Epithelial cell of umbilical artery (primary cell): Measurements from ENCODE around the gene OR2M4. TPM values are rescaled to one million over a fixed set of nuclear protein-coding genes. Genes with fewer than 3 reads are reported as not detected.

Experiments
- total RNA-seq: library from RNA; depleted of rRNA; stranded (reverse); fragments of >200 nt; gene quantifications from 2 replicates; pipeline ENCODE4 v1.2.3, GENCODE V29; 2014

The OR2M4 gene, protein sequence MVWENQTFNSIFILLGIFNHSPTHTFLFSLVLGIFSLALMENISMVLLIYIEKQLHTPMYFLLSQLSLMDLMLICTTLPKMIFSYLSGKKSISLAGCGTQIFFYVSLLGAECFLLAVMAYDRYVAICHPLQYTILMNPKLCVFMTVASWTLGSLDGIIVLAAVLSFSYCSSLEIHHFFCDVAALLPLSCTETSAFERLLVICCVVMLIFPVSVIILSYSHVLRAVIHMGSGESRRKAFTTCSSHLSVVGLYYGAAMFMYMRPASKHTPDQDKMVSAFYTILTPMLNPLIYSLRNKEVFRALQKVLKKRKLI
- not detected in 2 replicates for total RNA-seq

DNA sequence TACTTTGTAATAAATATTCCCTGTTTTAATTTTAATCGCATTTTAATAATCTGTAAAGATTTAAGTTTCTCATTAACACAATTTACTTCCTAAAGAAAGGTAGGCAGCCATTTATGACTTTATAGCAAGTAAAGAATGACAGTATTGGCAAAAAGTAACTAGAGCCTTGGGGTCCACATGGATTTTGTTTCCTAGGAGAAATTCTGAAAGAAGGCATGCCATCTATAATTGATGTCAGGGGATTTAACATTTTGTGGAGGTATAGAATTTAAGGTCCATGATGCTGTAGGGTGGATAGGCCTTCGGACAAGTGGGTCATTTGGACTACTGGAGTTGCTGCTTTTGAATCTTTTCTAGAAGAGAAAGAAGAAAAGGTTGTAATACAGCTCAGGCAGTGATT lies at the start of gene OR2M4:
TSS of gene OR2M4 (plus strand) at position 301 of the 400 bp plus-strand sequence. CDS start 7,512 bp downstream, outside the sequence.

DNA sequence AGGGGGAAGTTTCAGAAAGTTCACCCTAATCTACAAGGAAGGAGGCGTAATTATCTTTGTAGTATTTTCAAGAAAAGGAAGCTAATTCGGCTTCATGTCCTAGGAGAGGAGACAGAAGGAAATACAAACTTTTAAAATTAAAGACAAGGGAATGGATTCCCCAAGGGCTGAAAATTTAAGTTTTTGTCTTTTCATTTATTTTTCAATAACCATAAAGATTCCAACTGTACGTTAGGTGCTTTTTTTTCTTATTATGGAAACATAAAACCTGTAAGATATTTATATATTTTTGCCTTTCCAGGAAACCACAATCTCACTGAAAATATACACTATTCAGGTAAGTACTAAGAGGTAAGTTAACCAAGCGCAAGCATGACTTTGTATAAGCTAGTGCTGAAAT lies 34.3 kb upstream of the OR2M4 start, which contains the start of gene OR2M3:
TSS of gene OR2M3 (plus strand) at position 301 of the 400 bp plus-strand sequence. CDS start 5,803 bp downstream, outside the sequence.

DNA sequence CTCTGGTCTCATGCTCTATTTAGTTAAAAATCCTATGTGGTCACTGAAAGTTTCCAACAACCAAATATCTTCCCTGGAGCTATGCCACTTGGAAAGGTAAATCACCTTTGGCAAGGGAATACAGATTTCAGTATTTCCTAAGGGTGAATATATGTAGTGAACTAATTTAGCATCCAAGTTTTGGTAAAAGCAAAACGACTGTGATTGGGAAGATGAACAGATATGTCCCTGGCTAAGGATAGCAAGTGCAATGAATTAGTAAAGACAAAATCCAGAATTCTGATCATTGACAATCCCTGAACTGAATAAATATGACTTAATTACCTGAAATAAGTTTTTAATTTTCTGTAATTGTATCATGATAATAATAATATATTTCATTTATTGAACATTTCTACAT lies 46.7 kb downstream of the OR2M4 start, which contains the start of gene OR2T33:
TSS of gene OR2T33 (minus strand) at position 101 of the 400 bp plus-strand sequence. CDS start 4,162 bp downstream, outside the sequence.

Other genes starting within 250 kb of the OR2M4 start
- not detected in 2 replicates for gene OR2L5, start 217.8 kb upstream of the OR2M4 start, total RNA-seq
- not detected in 2 replicates for gene OR2L2, start 201.3 kb upstream of the OR2M4 start, total RNA-seq
- gene OR2L3, start 184.6 kb upstream of the OR2M4 start, total RNA-seq = under 0.01 TPM in 1 of 2 replicates, not detected in the other
- not detected in 2 replicates for gene OR2L13, start 136.2 kb upstream of the OR2M4 start, total RNA-seq
- gene OR2M5, start 86.3 kb upstream of the OR2M4 start, total RNA-seq = not detected in 2 replicates
- gene OR2M2, start 56.6 kb upstream of the OR2M4 start, total RNA-seq = not detected in 2 replicates
- gene OR2M3, start 34.2 kb upstream of the OR2M4 start, total RNA-seq = not detected in 2 replicates
- not detected in 2 replicates for gene OR2T33, start 46.6 kb downstream of the OR2M4 start, total RNA-seq
- not detected in 2 replicates for gene OR2T12, start 72.0 kb downstream of the OR2M4 start, total RNA-seq
- gene OR2M7, start 93.2 kb downstream of the OR2M4 start, total RNA-seq = not detected in 2 replicates
- gene OR14C36, start 117.4 kb downstream of the OR2M4 start, total RNA-seq = not detected in 2 replicates
- gene OR2T4, start 130.2 kb downstream of the OR2M4 start, total RNA-seq = not detected in 2 replicates
- gene OR2T6, start 144.3 kb downstream of the OR2M4 start, total RNA-seq = not detected in 2 replicates
- not detected in 2 replicates for gene OR2T1, start 171.6 kb downstream of the OR2M4 start, total RNA-seq
- gene OR2T2, start 214.2 kb downstream of the OR2M4 start, total RNA-seq = not detected in 2 replicates
- gene OR2T3, start 241.9 kb downstream of the OR2M4 start, total RNA-seq = not detected in 2 replicates